Sigmoid colon (tissue), 4 donors: Measurements from ENCODE around the gene TMEM256.

Experiments
- POLR2AphosphoS5 ChIP-seq, 4 donors: sonication (generic); formaldehyde crosslinking; IDR thresholded peaks; one replicate each; pipeline ENCODE4 v1.6.1; 2017; ENCODE audit warnings: antibody characterized with exemption in 4 of 4
- TF ChIP-seq, protein P1 (sequence below), 4 experiments: fragments of 450-650 bp in 3 of 4; fragments of 200-600 bp in 1 of 4; IDR thresholded peaks; one replicate each; pipeline ENCODE4 v1.5.1; 2016 to 2019; ENCODE audit warnings: antibody characterized with exemption in 4 of 4, mild to moderate bottlenecking in 3 of 4, moderate library complexity in 2 of 4

DNA sequence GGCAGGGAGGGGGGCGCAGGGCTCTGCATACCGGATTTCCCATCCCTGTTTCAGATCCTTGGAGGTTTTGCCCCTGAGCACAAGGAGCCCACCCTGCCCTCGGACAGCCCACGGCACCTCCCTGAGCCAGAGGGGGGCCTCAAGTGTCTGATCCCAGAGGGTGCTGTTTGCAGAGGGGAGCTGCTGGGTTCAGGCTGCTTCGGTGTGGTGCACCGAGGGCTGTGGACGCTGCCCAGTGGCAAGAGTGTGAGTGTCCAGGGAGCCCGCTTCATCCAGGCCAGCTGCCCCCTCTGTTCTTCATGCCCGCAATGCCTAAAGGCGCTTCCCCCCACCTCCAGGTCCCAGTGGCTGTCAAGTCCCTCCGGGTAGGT is 20.5 kb downstream of the TMEM256 start:
- TF ChIP-seq, protein P1, sequence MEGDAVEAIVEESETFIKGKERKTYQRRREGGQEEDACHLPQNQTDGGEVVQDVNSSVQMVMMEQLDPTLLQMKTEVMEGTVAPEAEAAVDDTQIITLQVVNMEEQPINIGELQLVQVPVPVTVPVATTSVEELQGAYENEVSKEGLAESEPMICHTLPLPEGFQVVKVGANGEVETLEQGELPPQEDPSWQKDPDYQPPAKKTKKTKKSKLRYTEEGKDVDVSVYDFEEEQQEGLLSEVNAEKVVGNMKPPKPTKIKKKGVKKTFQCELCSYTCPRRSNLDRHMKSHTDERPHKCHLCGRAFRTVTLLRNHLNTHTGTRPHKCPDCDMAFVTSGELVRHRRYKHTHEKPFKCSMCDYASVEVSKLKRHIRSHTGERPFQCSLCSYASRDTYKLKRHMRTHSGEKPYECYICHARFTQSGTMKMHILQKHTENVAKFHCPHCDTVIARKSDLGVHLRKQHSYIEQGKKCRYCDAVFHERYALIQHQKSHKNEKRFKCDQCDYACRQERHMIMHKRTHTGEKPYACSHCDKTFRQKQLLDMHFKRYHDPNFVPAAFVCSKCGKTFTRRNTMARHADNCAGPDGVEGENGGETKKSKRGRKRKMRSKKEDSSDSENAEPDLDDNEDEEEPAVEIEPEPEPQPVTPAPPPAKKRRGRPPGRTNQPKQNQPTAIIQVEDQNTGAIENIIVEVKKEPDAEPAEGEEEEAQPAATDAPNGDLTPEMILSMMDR (IDR thresholded peaks at IDR 0.05) = no peak
- TF ChIP-seq POLR2AphosphoS5 (IDR thresholded peaks at IDR 0.05) = no peak
